Measurements from ENCODE around the gene TASP1. TPM values are rescaled to one million over a fixed set of nuclear protein-coding genes. Genes with fewer than 3 reads are reported as not detected.

TASP1 gene
- total RNA-seq, 1 donor from 2014 or later = 4.6 TPM

GRCh38 chr20:13447385-13448180 lies 191.1 kb downstream of the TASP1 start:
- DNase-seq (ENCODE audit: extremely low read depth, low read depth, low spot score) = no peak

- DNase-seq (ENCODE audit: extremely low read depth, low read depth, low spot score) = no peak
These were observed 195.0 kb downstream of the TASP1 start for GRCh38 chr20:13443690-13444089.

- DNase-seq (ENCODE audit: extremely low read depth, low read depth, low spot score) = no peak
These were observed 195.7 kb downstream of the TASP1 start for GRCh38 chr20:13442986-13443385.

- DNase-seq (ENCODE audit: extremely low read depth, low read depth, low spot score) = no peak
These were observed 197.3 kb downstream of the TASP1 start for GRCh38 chr20:13441388-13441787.

- no peak for DNase-seq (ENCODE audit: extremely low read depth, low read depth, low spot score)
These were observed 202.2 kb downstream of the TASP1 start for GRCh38 chr20:13436530-13436929.

GRCh38 chr20:13432126-13432525 lies 206.6 kb downstream of the TASP1 start:
- no peak for DNase-seq (ENCODE audit: extremely low read depth, low read depth, low spot score)

GRCh38 chr20:13430346-13431002 lies 208.3 kb downstream of the TASP1 start:
- no peak for DNase-seq (ENCODE audit: extremely low read depth, low read depth, low spot score)

GRCh38 chr20:13428684-13429083 lies 210.0 kb downstream of the TASP1 start:
- no peak for DNase-seq (ENCODE audit: extremely low read depth, low read depth, low spot score)

GRCh38 chr20:13426870-13427269 lies 211.9 kb downstream of the TASP1 start:
- DNase-seq (ENCODE audit: extremely low read depth, low read depth, low spot score) = no peak

- no peak for DNase-seq (ENCODE audit: extremely low read depth, low read depth, low spot score)
These were observed 213.2 kb downstream of the TASP1 start for GRCh38 chr20:13425381-13426135.

- no peak for DNase-seq (ENCODE audit: extremely low read depth, low read depth, low spot score)
These were observed 214.4 kb downstream of the TASP1 start for GRCh38 chr20:13424174-13424833.

GRCh38 chr20:13423472-13424173 lies 215.1 kb downstream of the TASP1 start:
- DNase-seq (ENCODE audit: extremely low read depth, low read depth, low spot score) = no peak

- no peak for DNase-seq (ENCODE audit: extremely low read depth, low read depth, low spot score)
These were observed 216.1 kb downstream of the TASP1 start for GRCh38 chr20:13422637-13423036.

GRCh38 chr20:13420625-13421024 lies 218.1 kb downstream of the TASP1 start:
- no peak for DNase-seq (ENCODE audit: extremely low read depth, low read depth, low spot score)

GRCh38 chr20:13419477-13419876 lies 219.3 kb downstream of the TASP1 start:
- DNase-seq (ENCODE audit: extremely low read depth, low read depth, low spot score) = no peak

GRCh38 chr20:13418263-13419229 lies 220.2 kb downstream of the TASP1 start:
- DNase-seq (ENCODE audit: extremely low read depth, low read depth, low spot score) = no peak

- no peak for DNase-seq (ENCODE audit: extremely low read depth, low read depth, low spot score)
These were observed 222.2 kb downstream of the TASP1 start for GRCh38 chr20:13416531-13416930.

GRCh38 chr20:13412806-13413445 lies 225.8 kb downstream of the TASP1 start:
- DNase-seq (ENCODE audit: extremely low read depth, low read depth, low spot score) = no peak

- DNase-seq (ENCODE audit: extremely low read depth, low read depth, low spot score) = no peak
These were observed 234.4 kb downstream of the TASP1 start for GRCh38 chr20:13404293-13404692.
